GM12878 (cell line): ENCODE results near the gene HPS6. TPM values are rescaled to one million over a fixed set of nuclear protein-coding genes. Genes with fewer than 3 reads are reported as not detected.

Experiments used
- BCL3 ChIP-seq: IDR thresholded peaks from 2 replicates; pipeline ENCODE4 v1.6.1; 2011; ENCODE audit warnings: borderline replicate concordance, low read depth, mild to moderate bottlenecking, moderate library complexity, low read length; ENCODE audit not compliant: insufficient read depth, poor library complexity, severe bottlenecking
- BMI1 ChIP-seq: fragments of 450-650 bp; IDR thresholded peaks from 2 replicates; pipeline ENCODE4 v1.6.1; 2016; ENCODE audit warnings: mild to moderate bottlenecking, moderate library complexity, borderline replicate concordance
- CBX3 ChIP-seq: fragments of 200-600 bp; sonication (generic); IDR thresholded peaks from 2 replicates; pipeline ENCODE4 v1.6.1; 2016; ENCODE audit warnings: low read depth, borderline replicate concordance
- GATAD2B ChIP-seq: fragments of 450-650 bp; conservative IDR thresholded peaks from 2 replicates; pipeline ENCODE4 v1.6.1; 2017; ENCODE audit warnings: low read depth, mild to moderate bottlenecking, moderate library complexity
- HDAC2 ChIP-seq: fragments of 200-600 bp; sonication (generic); IDR thresholded peaks from 2 replicates; pipeline ENCODE4 v1.6.1; 2017
- IKZF2 ChIP-seq, 2 experiments: fragments of 450-650 bp; IDR thresholded peaks; 2 replicates each; pipeline ENCODE4 v1.6.1; 2017; ENCODE audit warnings: mild to moderate bottlenecking in 2 of 2, moderate library complexity in 2 of 2
- KDM1A ChIP-seq: fragments of 200-600 bp; sonication (generic); IDR thresholded peaks from 2 replicates; pipeline ENCODE4 v1.6.1; 2016; ENCODE audit warnings: borderline replicate concordance
- KLF5 ChIP-seq: fragments of 450-650 bp; IDR thresholded peaks from 2 replicates; pipeline ENCODE4 v1.6.1; 2014; ENCODE audit warnings: mild to moderate bottlenecking; ENCODE audit not compliant: partially characterized antibody
- NBN ChIP-seq: fragments of 450-650 bp; IDR thresholded peaks from 2 replicates; pipeline ENCODE4 v1.6.1; 2016
- PAX8 ChIP-seq: fragments of 450-650 bp; IDR thresholded peaks from 2 replicates; pipeline ENCODE4 v1.6.1; 2017; ENCODE audit warnings: mild to moderate bottlenecking, moderate library complexity
- POU2F2 ChIP-seq: IDR thresholded peaks from 3 replicates; pipeline ENCODE4 v1.6.1; 2011; ENCODE audit warnings: low read depth, mild to moderate bottlenecking, low read length, borderline replicate concordance
- RCOR1 ChIP-seq: conservative IDR thresholded peaks from 2 replicates; pipeline ENCODE4 v1.6.1; 2012; ENCODE audit warnings: low read depth, low read length, improper control_type of control experiment
- REST ChIP-seq: IDR thresholded peaks from 2 replicates; pipeline ENCODE4 v1.6.1; 2012; ENCODE audit warnings: mild to moderate bottlenecking, low read depth, low read length
- SUPT20H ChIP-seq: IDR thresholded peaks from 2 replicates; pipeline ENCODE4 v1.6.1; 2011; ENCODE audit warnings: low read depth, mild to moderate bottlenecking, low read length, moderate library complexity, borderline replicate concordance; ENCODE audit not compliant: control insufficient read depth
- YY1 ChIP-seq: IDR thresholded peaks from 2 replicates; pipeline ENCODE4 v1.6.1; 2011; ENCODE audit warnings: low read depth, mild to moderate bottlenecking, low read length
- ZNF274 ChIP-seq: IDR thresholded peaks from one replicate; pipeline ENCODE4 v1.8.0; 2011; ENCODE audit not compliant: insufficient read length, insufficient read depth
- ZNF622 ChIP-seq: fragments of 450-650 bp; IDR thresholded peaks from 2 replicates; pipeline ENCODE4 v1.6.1; 2017; ENCODE audit warnings: mild to moderate bottlenecking, inconsistent platforms
- polyA plus RNA-seq, 11 experiments: library from polyadenylated mRNA; depleted of rRNA in 4 of 11; unstranded in 6 of 11; stranded (reverse) in 5 of 11; fragments of >200 nt; fragmentation: Nextera tagmentation in 4 of 11; fragmentation: Illumina TruSeq in 1 of 11; extraction: Ambion mirVana in 4 of 11; extraction: Trizol in 1 of 11; gene quantifications; 1 replicate in 1 of 11; 2 replicates in 10 of 11; pipeline versions ENCODE4 v1.2.1 to v1.2.3, GENCODE V29; 2011 to 2016; ENCODE audit warnings: inconsistent platforms in 2 of 11, missing spikeins in 2 of 11, low read depth in 1 of 11
- total RNA-seq, 4 experiments: library from RNA; depleted of rRNA in 3 of 4; stranded (reverse); fragments of >200 nt in 3 of 4; fragmentation: Illumina TruSeq in 1 of 4; extraction: Trizol in 1 of 4; gene quantifications; 2 replicates each; pipeline versions ENCODE4 v1.2.1 to v1.2.3, GENCODE V29; 2013 to 2021
- TF ChIP-seq, protein P1 (sequence below): IDR thresholded peaks from 2 replicates; pipeline ENCODE4 v1.6.1; 2011; ENCODE audit warnings: borderline replicate concordance, low read depth, mild to moderate bottlenecking, moderate library complexity, mixed read lengths, low read length; ENCODE audit not compliant: insufficient read depth; ENCODE audit errors: extremely low read length
- TF ChIP-seq, protein P2 (sequence below): fragments of 450-650 bp; IDR thresholded peaks from 2 replicates; pipeline ENCODE4 v1.6.1; 2016; ENCODE audit warnings: mild to moderate bottlenecking
- TF ChIP-seq, protein P3 (sequence below): fragments of 450-650 bp; IDR thresholded peaks from 2 replicates; pipeline ENCODE4 v1.6.1; 2017; ENCODE audit warnings: antibody characterized with exemption, mild to moderate bottlenecking, moderate library complexity

HPS6 gene
- total and polyA plus RNA-seq, 10 of the 15 experiments (the other 5 are each of a cell fraction or from before 2014, with no cell fraction given): 1.4 to 28.0 (median 12.0) TPM

- TF ChIP-seq, protein P1, sequence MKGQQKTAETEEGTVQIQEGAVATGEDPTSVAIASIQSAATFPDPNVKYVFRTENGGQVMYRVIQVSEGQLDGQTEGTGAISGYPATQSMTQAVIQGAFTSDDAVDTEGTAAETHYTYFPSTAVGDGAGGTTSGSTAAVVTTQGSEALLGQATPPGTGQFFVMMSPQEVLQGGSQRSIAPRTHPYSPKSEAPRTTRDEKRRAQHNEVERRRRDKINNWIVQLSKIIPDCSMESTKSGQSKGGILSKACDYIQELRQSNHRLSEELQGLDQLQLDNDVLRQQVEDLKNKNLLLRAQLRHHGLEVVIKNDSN: no peak
- TF ChIP-seq SUPT20H (no peak), GATAD2B (peak; percentile 95), CBX3 (no peak), ZNF274 (no peak), NBN (0 out of 2 replicates have a peak, but pooled peaks have one; percentile 8), IKZF2 (IDR thresholded peaks at IDR 0.05) (0 out of 4 replicates have a peak, but pooled peaks of 1 of the 2 experiments have one; percentile 17), KDM1A (no peak), BCL3 (no peak), YY1 (peak; percentile 79), KLF5 (peak; percentile 91), BMI1 (no peak), HDAC2 (no peak), PAX8 (no peak), REST (0 out of 2 replicates have a peak, but pooled peaks have one; percentile 18), ZNF622 (no peak), POU2F2 (peak; percentile 63; the same call in 1 of the 3 replicates), RCOR1 (0 out of 2 replicates have a peak, but pooled peaks have one; percentile 27)
- TF ChIP-seq, protein P2, sequence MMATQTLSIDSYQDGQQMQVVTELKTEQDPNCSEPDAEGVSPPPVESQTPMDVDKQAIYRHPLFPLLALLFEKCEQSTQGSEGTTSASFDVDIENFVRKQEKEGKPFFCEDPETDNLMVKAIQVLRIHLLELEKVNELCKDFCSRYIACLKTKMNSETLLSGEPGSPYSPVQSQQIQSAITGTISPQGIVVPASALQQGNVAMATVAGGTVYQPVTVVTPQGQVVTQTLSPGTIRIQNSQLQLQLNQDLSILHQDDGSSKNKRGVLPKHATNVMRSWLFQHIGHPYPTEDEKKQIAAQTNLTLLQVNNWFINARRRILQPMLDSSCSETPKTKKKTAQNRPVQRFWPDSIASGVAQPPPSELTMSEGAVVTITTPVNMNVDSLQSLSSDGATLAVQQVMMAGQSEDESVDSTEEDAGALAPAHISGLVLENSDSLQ: no peak
- TF ChIP-seq, protein P3, sequence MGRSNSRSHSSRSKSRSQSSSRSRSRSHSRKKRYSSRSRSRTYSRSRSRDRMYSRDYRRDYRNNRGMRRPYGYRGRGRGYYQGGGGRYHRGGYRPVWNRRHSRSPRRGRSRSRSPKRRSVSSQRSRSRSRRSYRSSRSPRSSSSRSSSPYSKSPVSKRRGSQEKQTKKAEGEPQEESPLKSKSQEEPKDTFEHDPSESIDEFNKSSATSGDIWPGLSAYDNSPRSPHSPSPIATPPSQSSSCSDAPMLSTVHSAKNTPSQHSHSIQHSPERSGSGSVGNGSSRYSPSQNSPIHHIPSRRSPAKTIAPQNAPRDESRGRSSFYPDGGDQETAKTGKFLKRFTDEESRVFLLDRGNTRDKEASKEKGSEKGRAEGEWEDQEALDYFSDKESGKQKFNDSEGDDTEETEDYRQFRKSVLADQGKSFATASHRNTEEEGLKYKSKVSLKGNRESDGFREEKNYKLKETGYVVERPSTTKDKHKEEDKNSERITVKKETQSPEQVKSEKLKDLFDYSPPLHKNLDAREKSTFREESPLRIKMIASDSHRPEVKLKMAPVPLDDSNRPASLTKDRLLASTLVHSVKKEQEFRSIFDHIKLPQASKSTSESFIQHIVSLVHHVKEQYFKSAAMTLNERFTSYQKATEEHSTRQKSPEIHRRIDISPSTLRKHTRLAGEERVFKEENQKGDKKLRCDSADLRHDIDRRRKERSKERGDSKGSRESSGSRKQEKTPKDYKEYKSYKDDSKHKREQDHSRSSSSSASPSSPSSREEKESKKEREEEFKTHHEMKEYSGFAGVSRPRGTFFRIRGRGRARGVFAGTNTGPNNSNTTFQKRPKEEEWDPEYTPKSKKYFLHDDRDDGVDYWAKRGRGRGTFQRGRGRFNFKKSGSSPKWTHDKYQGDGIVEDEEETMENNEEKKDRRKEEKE: no peak
Observed at GRCh38 chr10:102055647-102056419, 9.3 kb upstream of the HPS6 start, which contains the start of gene ARMH3 (continued).
